Measurements from ENCODE around the gene TMEM161A. TPM values are rescaled to one million over a fixed set of nuclear protein-coding genes. Genes with fewer than 3 reads are reported as not detected.
A peak's percentile ranks its signal among the peaks of the same experiment; 100 is the strongest.
"Not testable (repeated sequence)": the region's sequence is repeated elsewhere in the genome, so short reads cannot be mapped to it uniquely, and the experiment has no call there.

The TMEM161A gene
- polyA plus RNA-seq, 3 donors, result 25.7 to 29.2 (median 28.6) TPM

GRCh38 chr19:19155495-19156219 lies 17.4 kb upstream of the TMEM161A start:
- DNase-seq (ENCODE audit: low read depth in 3 of 3, low spot score in 2 of 3), result no peak

GRCh38 chr19:19154768-19155494 lies 16.7 kb upstream of the TMEM161A start:
- no peak for DNase-seq (ENCODE audit: low read depth in 3 of 3, low spot score in 2 of 3)

GRCh38 chr19:19152668-19153384 lies 14.5 kb upstream of the TMEM161A start:
- DNase-seq (ENCODE audit: low read depth in 3 of 3, low spot score in 2 of 3), result no peak

DNA sequence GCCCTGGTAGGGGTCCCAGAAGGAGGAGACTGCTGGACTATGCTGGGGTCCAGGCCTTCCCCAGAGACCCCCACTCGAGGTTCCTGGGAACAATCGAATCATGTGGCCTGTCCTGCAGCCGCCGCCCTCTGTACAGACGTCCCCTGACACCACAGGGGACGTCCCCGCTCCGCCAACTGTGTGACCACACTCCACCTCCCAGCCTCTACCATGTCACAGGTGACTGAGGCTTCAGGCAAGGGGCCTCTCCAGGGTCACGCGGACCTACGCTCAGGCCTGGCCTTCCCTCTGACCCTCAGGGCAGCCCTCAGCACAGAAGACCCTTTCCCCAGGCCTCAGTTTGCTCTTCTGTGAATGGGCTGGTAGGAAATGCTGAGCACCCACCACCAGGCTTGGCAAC lies 13.1 kb upstream of the TMEM161A start:
- no peak for DNase-seq (ENCODE audit: low read depth in 3 of 3, low spot score in 2 of 3)

- no peak for DNase-seq (ENCODE audit: low read depth in 3 of 3, low spot score in 2 of 3)
These were observed 11.2 kb upstream of the TMEM161A start for GRCh38 chr19:19149435-19149834.

GRCh38 chr19:19148504-19148903 lies 10.2 kb upstream of the TMEM161A start:
- DNase-seq (ENCODE audit: low read depth in 3 of 3, low spot score in 2 of 3), result not testable (repeated sequence)

GRCh38 chr19:19147344-19147743 lies 9.1 kb upstream of the TMEM161A start:
- DNase-seq (ENCODE audit: low read depth in 3 of 3, low spot score in 2 of 3), result no peak

DNA sequence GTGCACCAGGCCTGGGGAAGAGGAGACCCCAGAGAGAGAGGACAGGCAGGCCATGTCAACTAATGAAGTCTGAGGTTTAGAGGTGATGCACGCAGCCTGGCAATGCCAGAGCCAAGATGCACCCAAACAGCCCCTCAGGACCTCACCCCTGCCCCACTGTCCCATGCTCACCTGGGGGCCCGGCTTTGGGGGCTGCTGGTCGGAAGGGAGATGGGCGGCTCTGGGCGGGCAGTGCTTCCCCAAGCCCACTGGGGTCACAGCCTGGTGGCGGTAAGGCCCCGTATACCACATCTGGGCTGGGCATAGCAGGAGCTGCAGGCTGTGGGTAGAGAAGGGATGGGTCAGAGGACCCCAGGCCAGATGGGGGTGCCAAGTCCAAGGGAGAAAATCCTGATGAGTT lies 8.6 kb upstream of the TMEM161A start:
- DNase-seq (ENCODE audit: low read depth in 3 of 3, low spot score in 2 of 3), result no peak

- peak in 2 of 3 donors; percentile 34 to 44 for DNase-seq (ENCODE audit: low read depth in 3 of 3, low spot score in 2 of 3)
These were observed 7.7 kb upstream of the TMEM161A start for GRCh38 chr19:19145684-19146608.

- no peak for DNase-seq (ENCODE audit: low read depth in 3 of 3, low spot score in 2 of 3)
These were observed 7.0 kb upstream of the TMEM161A start for GRCh38 chr19:19145281-19145680.

GRCh38 chr19:19142347-19142746 lies 4.1 kb upstream of the TMEM161A start:
- no peak for DNase-seq (ENCODE audit: low read depth in 3 of 3, low spot score in 2 of 3)

DNA sequence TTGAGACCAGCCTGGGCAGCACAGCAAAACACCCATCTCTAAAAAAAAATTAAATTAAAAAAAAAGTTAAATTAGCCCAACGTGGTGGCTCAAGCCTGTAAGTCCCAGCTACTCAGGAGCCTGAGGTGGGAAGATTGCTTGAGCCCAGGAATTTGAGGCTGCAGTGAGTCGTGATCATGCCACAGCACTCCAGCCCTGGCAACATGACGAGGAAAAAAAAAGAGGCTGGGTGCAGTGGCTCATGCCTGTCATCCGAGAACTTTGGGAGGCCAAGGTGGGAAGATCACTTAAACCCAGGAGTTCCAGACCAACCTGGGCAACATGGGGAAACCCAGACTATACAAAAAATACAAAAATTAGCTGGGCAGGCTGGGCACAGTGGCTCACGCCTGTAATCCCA lies 2.2 kb upstream of the TMEM161A start:
- no peak for DNase-seq (ENCODE audit: low read depth in 3 of 3, low spot score in 2 of 3)

DNA sequence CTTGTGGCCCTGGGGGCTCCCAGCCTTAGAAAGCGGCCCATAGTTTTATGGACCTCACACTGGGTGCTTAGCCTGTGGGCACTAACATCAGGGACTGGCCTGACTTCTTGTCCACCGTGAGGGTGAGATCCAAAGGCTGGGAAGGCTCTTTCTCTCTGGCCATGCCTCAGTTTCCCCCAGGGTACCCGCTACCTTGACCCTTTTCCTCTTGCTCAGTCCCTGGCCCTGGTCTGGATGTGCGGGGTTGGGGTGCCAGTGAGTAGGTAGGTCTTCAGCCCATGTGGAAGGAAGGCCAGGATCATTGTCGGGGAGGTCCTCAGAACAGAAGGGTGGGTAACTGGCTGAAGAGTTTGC lies 1.6 kb upstream of the TMEM161A start:
- no peak for DNase-seq (ENCODE audit: low read depth in 3 of 3, low spot score in 2 of 3)

- DNase-seq (ENCODE audit: low read depth in 3 of 3, low spot score in 2 of 3), result no peak
These were observed 646 bp downstream of the TMEM161A start for GRCh38 chr19:19137556-19138108.

DNA sequence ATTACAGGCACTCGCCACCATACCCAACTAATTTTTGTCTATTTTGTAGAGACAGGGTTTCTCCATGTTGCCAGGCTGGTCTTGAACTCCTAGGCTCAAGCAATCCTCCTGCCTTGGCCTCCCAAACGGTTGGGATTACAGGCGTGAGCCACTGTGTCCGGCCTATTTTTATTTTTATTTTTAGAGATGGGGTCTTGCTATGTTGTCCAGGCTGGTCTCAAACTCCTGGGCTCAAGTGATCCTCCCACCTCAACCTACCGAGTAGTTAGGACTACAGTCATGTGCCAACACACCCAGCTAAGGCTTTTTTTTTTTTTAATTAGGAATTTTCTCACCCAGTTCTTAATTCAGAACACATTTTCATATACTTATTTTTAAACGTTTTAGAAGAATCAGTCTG lies 2.6 kb downstream of the TMEM161A start:
- not testable (repeated sequence) for DNase-seq (ENCODE audit: low read depth in 3 of 3, low spot score in 2 of 3)

DNA sequence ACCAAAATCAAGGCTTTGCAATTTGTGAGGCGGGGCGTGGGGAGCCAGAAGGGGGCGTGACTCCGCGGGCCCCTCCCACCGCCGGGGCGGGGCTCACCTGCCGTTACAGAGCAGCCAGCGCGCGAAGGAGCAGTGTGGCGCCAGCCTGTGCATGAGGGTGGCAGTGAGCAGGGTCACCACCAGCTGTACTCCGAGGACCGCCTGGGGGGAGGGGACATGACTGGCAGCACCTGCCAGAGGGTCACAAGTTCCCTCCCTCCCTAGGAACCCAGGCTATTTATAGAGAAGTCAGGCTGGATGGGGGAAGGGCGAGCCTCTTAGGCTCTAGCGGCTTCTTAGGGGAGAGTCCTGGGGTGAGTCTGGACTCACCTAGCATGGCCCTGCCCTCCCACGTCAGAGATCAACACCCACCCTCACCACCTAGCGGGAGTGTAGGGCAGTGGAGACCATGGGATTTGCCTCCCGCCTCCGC lies 3.6 kb downstream of the TMEM161A start:
- DNase-seq (ENCODE audit: low read depth in 3 of 3, low spot score in 2 of 3), result no peak

- no peak for DNase-seq (ENCODE audit: low read depth in 3 of 3, low spot score in 2 of 3)
These were observed 4.3 kb downstream of the TMEM161A start for GRCh38 chr19:19133985-19134384.

DNA sequence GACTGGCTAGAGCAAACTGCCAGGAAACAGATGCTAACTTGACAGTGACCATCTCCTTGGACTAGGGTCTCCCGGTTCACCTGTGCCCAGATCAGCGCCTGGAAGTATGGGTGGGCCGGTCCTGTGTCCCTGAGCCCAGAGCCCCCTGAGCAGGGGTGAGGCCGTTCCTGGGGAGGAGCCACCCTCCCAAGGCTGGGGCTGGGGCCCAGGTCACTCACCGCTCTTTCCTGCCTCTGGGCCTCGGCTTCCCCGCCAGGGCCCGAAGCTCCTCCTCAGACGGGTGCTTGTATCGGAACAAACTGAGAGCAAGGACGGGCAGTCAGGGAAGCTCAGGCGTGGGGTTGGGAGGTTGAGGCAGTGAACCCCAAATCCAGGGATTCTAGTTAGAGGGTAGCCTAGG lies 5.4 kb downstream of the TMEM161A start:
- DNase-seq (ENCODE audit: low read depth in 3 of 3, low spot score in 2 of 3), result no peak

DNA sequence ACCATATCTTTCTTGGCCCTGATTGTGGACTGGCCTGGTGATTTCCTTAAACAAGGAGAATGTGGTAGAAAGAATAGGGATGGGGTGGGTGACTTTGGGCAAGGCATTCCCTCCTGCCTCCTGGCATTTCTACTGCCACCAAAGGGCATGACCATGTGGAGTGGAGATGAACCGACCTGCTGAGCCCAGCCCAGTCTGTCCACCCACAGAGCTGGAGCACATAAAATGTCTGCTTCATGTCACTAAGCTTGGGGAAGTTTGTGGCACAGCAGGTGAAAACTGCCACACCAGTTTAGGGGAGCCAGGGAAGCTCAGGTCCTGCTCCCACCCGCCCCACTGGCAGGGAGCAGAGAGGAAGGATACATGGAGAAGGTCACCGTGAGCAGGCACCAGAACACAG lies 6.3 kb downstream of the TMEM161A start:
- no peak for DNase-seq (ENCODE audit: low read depth in 3 of 3, low spot score in 2 of 3)

GRCh38 chr19:19126102-19126501 lies 12.2 kb downstream of the TMEM161A start:
- DNase-seq (ENCODE audit: low read depth in 3 of 3, low spot score in 2 of 3), result no peak

All from right renal cortex interstitium (tissue), 3 donors.